Lower lobe of right lung (tissue), 2 donors: ENCODE results near the gene SLC9B2. TPM values are rescaled to one million over a fixed set of nuclear protein-coding genes. Genes with fewer than 3 reads are reported as not detected.

Source experiments
- ATAC-seq, 2 donors: fragments of 200-7000 bp; cut with Tn5 transposase; one replicate each; pipeline ENCODE4 v1.9.1; 2020 to 2022; ENCODE audit warnings: mild to moderate bottlenecking in 2 of 2, moderate library complexity in 2 of 2
- DNase-seq: peaks from one replicate; pipeline ENCODE4 v3.0.0-alpha.2; 2020
- H3K27ac ChIP-seq: fragments of 200-600 bp; one replicate; pipeline ENCODE4 v1.8.0; 2022
- H3K27me3 ChIP-seq: fragments of 200-600 bp; one replicate; pipeline ENCODE4 v1.8.0; 2022; ENCODE audit warnings: low read depth
- H3K36me3 ChIP-seq: fragments of 200-600 bp; one replicate; pipeline ENCODE4 v1.8.0; 2022; ENCODE audit warnings: mild to moderate bottlenecking
- H3K4me1 ChIP-seq: fragments of 200-600 bp; one replicate; pipeline ENCODE4 v1.8.0; 2022
- H3K4me3 ChIP-seq: fragments of 200-600 bp; one replicate; pipeline ENCODE4 v1.8.0; 2022; ENCODE audit warnings: mild to moderate bottlenecking
- H3K9me3 ChIP-seq: fragments of 200-600 bp; one replicate; pipeline ENCODE4 v1.8.0; 2022
- intact Hi-C: fragments of 100-400 bp; cut with DNase I; formaldehyde crosslinking; loops from one replicate; pipeline ENCODE4 v1.11.0; 2022
- long read RNA-seq: library from polyadenylated mRNA; unstranded; transcript quantifications from one replicate; pipeline ENCODE4 v2.0.0, GENCODE V29; 2021
- total RNA-seq: library from RNA; stranded (reverse); fragmentation: NEBNext Ultra II Directional; extraction: Animal tissue kit (Norgen Biotek cat#: 25700); gene quantifications from one replicate; pipeline ENCODE4 v1.2.1, GENCODE V29; 2021
- TF ChIP-seq, protein P1 (sequence below): fragments of 200-600 bp; IDR thresholded peaks from one replicate; pipeline ENCODE4 v1.8.0; 2022; ENCODE audit warnings: antibody characterized with exemption, mild to moderate bottlenecking
- donor health status: DM: no; HTN: yes; CAD: no; lungs with severe emphysema.

SLC9B2 gene, protein sequence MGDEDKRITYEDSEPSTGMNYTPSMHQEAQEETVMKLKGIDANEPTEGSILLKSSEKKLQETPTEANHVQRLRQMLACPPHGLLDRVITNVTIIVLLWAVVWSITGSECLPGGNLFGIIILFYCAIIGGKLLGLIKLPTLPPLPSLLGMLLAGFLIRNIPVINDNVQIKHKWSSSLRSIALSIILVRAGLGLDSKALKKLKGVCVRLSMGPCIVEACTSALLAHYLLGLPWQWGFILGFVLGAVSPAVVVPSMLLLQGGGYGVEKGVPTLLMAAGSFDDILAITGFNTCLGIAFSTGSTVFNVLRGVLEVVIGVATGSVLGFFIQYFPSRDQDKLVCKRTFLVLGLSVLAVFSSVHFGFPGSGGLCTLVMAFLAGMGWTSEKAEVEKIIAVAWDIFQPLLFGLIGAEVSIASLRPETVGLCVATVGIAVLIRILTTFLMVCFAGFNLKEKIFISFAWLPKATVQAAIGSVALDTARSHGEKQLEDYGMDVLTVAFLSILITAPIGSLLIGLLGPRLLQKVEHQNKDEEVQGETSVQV
- total RNA-seq, result 5.5 TPM
- long read RNA-seq, partial matches to known transcripts, result 0 of 3 reads
- long read RNA-seq, other reads (novel, unspliced or antisense), result 0 of 3 reads

DNA sequence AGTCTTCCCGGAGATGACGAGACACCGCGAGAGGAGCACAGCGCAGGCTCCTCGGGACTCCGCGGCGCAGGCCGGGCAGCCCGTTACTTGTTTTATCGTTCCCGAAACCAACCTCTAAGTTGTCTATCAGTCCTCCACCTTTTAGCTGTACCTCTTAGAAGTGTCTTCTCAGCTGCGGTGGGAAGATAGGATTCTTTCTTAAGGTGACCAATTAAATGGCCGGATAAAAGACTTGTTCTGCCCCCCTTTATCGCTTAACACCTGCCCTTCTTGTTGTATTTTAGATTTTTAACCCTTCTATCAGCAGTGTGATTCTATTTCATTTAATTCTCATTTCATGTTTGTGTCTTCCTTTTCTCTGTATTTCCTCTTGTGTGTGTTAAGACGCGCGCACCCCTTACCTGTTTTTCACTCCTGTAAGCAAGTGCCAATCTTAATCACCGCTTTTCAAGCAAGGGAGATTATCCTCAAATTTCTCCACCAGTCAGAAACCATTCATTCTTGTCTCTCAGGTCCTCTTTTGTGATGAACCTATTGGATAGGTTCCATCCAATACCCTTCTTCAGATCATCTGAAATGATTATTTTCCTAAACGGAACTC, at the start of gene SLC9B2:
SLC9B2 (minus strand) TSS at position 15 of the 601 bp plus-strand sequence. CDS start 9,211 bp downstream, outside the sequence.
- H3K27me3 ChIP-seq, result no peaks in the 10 kb centered on the region
- peaks cover 12% of the 10 kb centered on the region for H3K4me1 ChIP-seq
- intact Hi-C loops, result no loop called here
- DNase-seq (no peak), ATAC-seq (no peak)
- peak within 1 kb of the TSS; percentile 83 for H3K27ac ChIP-seq
- no peaks in the 10 kb centered on the region for H3K9me3 ChIP-seq
- H3K4me3 ChIP-seq, result peak within 1 kb of the TSS; percentile 72
- peaks cover 16% of the 10 kb centered on the region for H3K36me3 ChIP-seq
- TF ChIP-seq, protein P1, sequence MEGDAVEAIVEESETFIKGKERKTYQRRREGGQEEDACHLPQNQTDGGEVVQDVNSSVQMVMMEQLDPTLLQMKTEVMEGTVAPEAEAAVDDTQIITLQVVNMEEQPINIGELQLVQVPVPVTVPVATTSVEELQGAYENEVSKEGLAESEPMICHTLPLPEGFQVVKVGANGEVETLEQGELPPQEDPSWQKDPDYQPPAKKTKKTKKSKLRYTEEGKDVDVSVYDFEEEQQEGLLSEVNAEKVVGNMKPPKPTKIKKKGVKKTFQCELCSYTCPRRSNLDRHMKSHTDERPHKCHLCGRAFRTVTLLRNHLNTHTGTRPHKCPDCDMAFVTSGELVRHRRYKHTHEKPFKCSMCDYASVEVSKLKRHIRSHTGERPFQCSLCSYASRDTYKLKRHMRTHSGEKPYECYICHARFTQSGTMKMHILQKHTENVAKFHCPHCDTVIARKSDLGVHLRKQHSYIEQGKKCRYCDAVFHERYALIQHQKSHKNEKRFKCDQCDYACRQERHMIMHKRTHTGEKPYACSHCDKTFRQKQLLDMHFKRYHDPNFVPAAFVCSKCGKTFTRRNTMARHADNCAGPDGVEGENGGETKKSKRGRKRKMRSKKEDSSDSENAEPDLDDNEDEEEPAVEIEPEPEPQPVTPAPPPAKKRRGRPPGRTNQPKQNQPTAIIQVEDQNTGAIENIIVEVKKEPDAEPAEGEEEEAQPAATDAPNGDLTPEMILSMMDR, result no peak

DNA sequence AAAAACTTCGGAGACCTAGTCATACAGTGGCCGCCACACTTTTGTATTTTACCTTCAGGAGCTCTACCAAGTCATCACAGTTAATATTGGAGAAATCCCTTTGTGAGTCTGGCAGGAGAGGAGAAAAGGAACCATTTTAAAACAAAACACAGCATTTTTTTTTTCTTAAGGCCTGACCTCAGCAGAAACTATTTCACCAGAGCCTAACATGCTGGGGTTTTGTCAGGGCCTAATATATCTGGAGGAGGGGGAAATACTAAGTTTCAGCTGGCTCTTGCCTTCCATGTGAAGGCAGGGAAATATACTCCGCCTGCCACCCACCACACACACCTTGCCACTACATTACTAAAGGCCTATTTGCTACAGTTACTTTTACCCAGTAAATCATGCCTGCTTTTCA, 49.6 kb upstream of the SLC9B2 start:
- H3K27me3 ChIP-seq, result no peaks in the 10 kb centered on the region
- TF ChIP-seq, protein P1, result no peak
- no peaks in the 10 kb centered on the region for H3K36me3 ChIP-seq
- H3K27ac ChIP-seq, result no peak overlapping the region
- H3K9me3 ChIP-seq, result no peaks in the 10 kb centered on the region
- ATAC-seq (no peak), DNase-seq (no peak)
- intact Hi-C loops, result no loop called here
- H3K4me1 ChIP-seq, result no peaks in the 10 kb centered on the region
- no peak overlapping the region for H3K4me3 ChIP-seq

DNA sequence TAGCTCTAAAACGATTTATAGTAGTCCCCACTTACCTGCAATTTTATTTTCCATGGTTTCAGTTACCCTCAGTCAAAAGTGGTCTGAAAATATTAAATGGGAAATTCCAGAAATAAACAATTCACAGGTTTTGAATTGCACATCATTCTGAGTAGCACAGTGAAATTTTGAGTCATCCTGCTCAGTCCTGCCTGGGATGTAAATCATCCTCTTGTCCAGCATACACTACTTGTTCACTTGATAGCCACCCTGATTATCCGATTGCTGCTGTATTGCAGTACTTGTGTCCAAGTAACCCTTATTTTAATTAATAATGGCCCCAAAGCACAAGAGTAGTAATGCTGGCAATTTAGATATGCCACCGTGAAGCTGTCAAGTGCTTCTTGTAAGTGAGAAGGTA, 46.6 kb upstream of the SLC9B2 start:
- H3K4me1 ChIP-seq, result no peaks in the 10 kb centered on the region
- H3K4me3 ChIP-seq, result no peak overlapping the region
- no peak overlapping the region for H3K27ac ChIP-seq
- intact Hi-C loops, result no loop called here
- DNase-seq, result no peak
- H3K27me3 ChIP-seq, result no peaks in the 10 kb centered on the region
- TF ChIP-seq, protein P1, result no peak
- no peaks in the 10 kb centered on the region for H3K36me3 ChIP-seq
- ATAC-seq, result no peak
- H3K9me3 ChIP-seq, result no peaks in the 10 kb centered on the region

DNA sequence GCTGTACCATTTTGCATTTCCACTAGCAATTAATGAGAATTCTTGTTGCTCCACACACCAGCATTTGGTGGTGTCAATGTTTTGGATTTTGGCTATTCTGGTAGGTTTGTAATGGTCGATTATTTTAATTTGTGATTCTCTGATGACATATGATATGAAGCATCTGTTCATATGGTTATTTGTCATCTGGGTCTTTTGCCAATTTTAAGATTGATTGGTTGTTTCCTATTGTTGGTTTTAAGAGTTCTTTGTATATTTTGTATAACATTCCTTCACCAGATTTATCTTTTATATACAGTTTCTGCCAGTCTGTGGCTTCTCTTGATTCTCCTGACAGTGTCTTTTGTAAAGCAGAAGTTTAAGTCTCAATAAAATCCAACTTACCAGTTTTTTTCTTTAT, 41.6 kb upstream of the SLC9B2 start:
- DNase-seq, result no peak
- Histone ChIP-seq H3K9me3 (no peaks in the 10 kb centered on the region), H3K4me3 (no peak overlapping the region), H3K36me3 (no peaks in the 10 kb centered on the region), H3K27me3 (no peaks in the 10 kb centered on the region), H3K4me1 (no peaks in the 10 kb centered on the region), H3K27ac (no peak overlapping the region)
- intact Hi-C loops, result no loop called here
- no peak for ATAC-seq
- TF ChIP-seq, protein P1, result no peak

DNA sequence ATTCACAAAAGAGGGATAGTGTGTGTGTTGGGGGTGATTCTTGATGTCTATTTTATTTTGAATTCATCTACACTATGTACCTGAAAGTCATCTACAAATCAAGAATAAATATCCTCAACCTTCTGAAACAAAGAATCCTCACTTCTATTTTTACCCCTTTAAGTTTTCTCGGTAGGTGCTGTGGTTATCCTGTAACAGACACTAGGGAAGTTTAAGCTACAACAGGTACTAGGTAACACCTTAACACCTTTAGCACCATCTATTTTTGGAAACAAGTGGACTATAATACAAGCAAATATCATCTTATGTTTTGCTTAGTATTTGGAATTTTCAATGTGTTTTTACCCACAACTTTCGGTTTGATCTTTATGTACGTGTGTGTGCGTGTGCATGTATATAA, 35.0 kb upstream of the SLC9B2 start:
- no peak for DNase-seq
- intact Hi-C loops, result no loop called here
- Histone ChIP-seq H3K27ac (no peak overlapping the region), H3K4me3 (no peak overlapping the region), H3K9me3 (no peaks in the 10 kb centered on the region), H3K27me3 (no peaks in the 10 kb centered on the region), H3K4me1 (no peaks in the 10 kb centered on the region), H3K36me3 (no peaks in the 10 kb centered on the region)
- no peak for ATAC-seq
- TF ChIP-seq, protein P1, result no peak
